Renal cortical epithelial cell (primary cell): ENCODE measurements around the gene TFB1M. TPM values are rescaled to one million over a fixed set of nuclear protein-coding genes. Genes with fewer than 3 reads are reported as not detected.
A peak's percentile ranks its signal among the peaks of the same experiment; 100 is the strongest.
"Not testable (repeated sequence)": the region's sequence is repeated elsewhere in the genome, so short reads cannot be mapped to it uniquely, and the experiment has no call there.

ENCODE experiments used
- DNase-seq: peaks from one replicate; pipeline ENCODE4 v3.0.0-alpha.2; 2011; ENCODE audit warnings: low read depth
- total RNA-seq: library from RNA; depleted of rRNA; stranded (reverse); fragments of >200 nt; gene quantifications from 2 replicates; pipeline ENCODE4 v1.2.3, GENCODE V29; 2014

TFB1M gene
- total RNA-seq, 1 donor from 2014 or later, result 21.7 TPM

DNA sequence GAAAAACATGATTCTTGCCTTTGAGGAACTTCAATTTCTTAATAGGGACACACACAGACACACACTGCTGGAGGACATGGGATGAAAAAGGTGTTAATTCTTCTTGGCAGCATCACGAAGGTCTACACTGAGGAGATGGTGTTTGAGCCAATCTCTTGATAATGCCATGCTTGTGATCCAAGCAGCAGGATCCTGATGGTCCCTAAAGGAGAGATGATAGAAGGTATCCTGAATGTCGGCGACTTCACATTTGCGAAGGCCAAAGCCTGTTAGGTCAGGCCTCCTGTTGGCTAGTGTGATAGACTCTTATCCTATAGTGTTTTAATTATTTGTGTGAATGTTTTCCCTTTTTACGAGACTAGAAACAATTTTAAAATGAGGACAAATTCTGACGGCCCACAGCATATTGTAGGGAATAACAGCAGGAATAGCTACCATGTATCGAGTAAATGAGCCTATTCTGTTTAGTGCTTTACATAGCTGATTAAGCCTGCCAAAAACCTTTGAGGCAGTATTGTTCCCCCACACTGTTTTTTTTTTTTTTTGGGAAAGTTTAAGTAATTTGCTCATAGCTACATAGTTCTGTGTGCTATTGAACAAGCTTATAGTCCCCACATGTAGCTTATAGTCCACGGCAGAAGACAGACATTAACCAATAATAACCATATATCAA, 15.3 kb upstream of the TFB1M start:
- DNase-seq, result no peak

- peak; percentile 61 for DNase-seq
Measured at GRCh38 chr6:155328539-155329459, 14.5 kb upstream of the TFB1M start.

GRCh38 chr6:155328074-155328538, 13.8 kb upstream of the TFB1M start:
- DNase-seq, result no peak

GRCh38 chr6:155327326-155328073, 13.2 kb upstream of the TFB1M start:
- peak; percentile 70 for DNase-seq

DNA sequence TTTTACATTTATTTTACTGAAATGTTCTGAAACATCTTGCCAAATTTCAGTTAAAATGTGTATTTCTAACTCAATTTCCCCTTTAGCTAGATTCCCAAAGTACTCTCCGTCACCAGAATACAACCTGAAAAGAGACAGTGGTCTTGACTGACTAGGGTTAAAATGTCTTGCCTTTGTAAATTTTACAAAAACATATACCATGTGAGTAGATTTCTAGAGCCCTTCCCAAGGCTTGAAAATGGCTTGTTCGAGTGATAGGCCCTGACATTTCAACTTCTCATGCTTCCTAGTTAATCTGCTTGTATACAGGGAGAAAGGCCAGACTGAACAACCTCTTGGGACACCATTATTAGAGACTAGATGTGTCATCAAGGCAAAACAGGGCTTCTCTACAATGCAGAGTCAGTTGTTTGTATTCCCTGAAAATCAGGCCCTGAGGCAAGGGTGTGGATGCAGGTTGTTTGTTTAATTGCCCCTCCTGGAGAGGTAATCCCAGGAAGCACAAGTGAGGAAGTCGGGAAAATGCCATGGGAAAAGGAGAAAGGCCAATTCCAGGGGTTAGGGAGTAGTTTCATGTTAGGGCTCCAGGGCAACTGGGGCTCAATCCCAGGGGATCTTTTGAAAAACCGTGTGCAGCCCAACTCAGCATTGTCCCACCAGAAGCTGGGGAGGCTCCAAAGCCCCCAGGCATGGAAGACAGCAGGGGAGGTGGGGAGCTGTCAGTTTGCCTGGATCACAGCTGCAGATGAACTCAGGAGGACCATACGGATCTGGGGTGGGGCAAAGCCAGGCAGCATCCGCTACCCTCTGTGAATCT, 11.6 kb upstream of the TFB1M start:
- no peak for DNase-seq

DNA sequence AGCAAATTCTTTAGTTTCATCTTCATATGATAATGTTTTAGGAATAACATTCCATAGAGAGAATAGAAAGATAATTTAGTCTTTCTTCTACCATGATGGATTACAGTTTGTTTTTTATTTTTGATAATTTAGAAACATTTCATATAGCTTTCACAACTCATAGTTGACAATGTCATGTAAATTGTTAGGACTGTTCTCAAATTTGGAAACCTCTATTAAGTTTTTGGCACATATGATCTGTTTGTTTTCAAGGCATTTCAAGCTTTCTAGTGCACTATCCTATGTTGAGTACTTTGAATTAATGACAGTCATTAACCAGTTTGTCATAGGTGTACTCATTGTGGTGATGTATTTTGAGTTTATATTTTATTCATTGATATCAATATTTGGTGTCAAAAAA, 10.7 kb upstream of the TFB1M start:
- no peak for DNase-seq

- DNase-seq, result no peak
Measured at GRCh38 chr6:155324172-155324571, 9.9 kb upstream of the TFB1M start.

- no peak for DNase-seq
Measured at GRCh38 chr6:155319902-155320301, 5.6 kb upstream of the TFB1M start.

DNA sequence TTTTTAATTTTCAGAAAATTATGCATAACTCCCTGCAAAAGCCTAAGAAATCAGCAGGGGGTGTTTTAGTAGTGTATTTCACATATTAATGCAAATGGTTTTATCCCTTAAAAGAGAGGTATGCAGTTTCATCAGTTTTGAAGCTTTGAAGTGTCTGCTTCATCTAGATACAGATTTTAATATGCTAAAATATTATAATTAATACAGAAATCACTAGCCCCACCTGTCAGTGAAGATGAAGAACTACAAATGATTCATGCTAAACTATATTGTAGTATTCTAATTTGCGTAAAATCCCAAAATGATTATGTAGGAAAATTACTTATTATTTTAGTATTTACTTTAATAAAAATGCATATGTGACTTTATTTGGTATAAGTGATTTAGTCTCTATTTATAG, 2.9 kb upstream of the TFB1M start:
- DNase-seq, result no peak

GRCh38 chr6:155316419-155316818, 2.1 kb upstream of the TFB1M start:
- no peak for DNase-seq

DNA sequence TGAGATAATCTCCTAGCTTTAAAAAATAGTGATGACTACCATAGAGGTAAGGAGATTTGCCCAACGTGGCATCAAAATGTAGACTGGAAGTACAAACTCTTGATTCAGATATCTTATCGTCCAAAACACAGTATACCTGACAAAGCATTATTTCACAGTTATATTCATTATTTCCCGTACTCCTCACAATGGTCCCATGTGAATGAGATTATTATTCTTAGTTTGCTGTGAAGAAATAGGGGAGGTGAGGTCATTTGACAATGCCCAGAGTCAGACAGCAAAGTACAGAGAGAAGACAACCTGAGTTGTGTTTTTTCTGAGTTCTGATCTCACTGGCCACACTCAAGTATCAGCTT, 1.2 kb upstream of the TFB1M start:
- peak; percentile 16 for DNase-seq

GRCh38 chr6:155314773-155315515, 660 bp upstream of the TFB1M start:
- peak; percentile 83 for DNase-seq

- peak; percentile 17 for DNase-seq
Measured at GRCh38 chr6:155313602-155314091, 637 bp downstream of the TFB1M start.

GRCh38 chr6:155312950-155313349, 1.3 kb downstream of the TFB1M start:
- DNase-seq, result not testable (repeated sequence)

GRCh38 chr6:155311583-155311982, 2.7 kb downstream of the TFB1M start:
- DNase-seq, result no peak

GRCh38 chr6:155311086-155311485, 3.2 kb downstream of the TFB1M start:
- no peak for DNase-seq

- DNase-seq, result peak; percentile 7
Measured at GRCh38 chr6:155310596-155310995, 3.7 kb downstream of the TFB1M start.

GRCh38 chr6:155309150-155309549, 5.1 kb downstream of the TFB1M start:
- DNase-seq, result no peak

DNA sequence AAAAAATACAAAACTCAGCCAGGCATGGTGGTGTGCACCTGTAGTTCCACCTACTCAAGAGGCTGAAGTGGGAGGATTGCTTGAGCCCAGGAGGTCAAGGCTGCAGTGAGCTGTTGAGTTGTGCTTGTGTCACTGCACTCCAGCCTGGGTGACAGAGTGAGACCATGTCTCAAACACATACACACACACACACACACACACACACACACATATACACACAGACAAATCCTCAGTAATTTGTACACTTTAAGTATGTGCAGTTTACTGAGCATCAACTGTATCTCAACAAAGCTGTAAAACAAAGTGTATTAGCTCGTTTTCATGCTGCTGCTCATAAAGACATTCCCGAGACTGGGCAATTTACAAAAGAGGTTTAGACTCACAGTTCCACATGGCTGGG, 7.3 kb downstream of the TFB1M start:
- no peak for DNase-seq

GRCh38 chr6:155303361-155303870, 10.9 kb downstream of the TFB1M start:
- no peak for DNase-seq
